Neural progenitor cell (in vitro differentiated cells): ENCODE results near the gene NTMT1. TPM values are rescaled to one million over a fixed set of nuclear protein-coding genes. Genes with fewer than 3 reads are reported as not detected.
A peak's percentile ranks its signal among the peaks of the same experiment; 100 is the strongest.

Experiments
- DNase-seq: peaks from one replicate; pipeline ENCODE4 v3.0.0-alpha.2; 2016; ENCODE audit warnings: low spot score
- H2AFZ ChIP-seq: fragments of 200-600 bp; sonication (generic); replicated peaks from 2 replicates; pipeline ENCODE4 v1.6.1; 2016; ENCODE audit warnings: antibody characterized with exemption
- H3F3A ChIP-seq: fragments of 200-600 bp; sonication (generic); 2 replicates; pipeline ENCODE4 v1.6.1; 2016; ENCODE audit warnings: antibody characterized with exemption, low read depth
- H3K27ac ChIP-seq: fragments of 200-600 bp; sonication (generic); 2 replicates; pipeline ENCODE4 v1.5.1; 2016; ENCODE audit warnings: mild to moderate bottlenecking
- H3K27me3 ChIP-seq: fragments of 200-600 bp; sonication (generic); 2 replicates; pipeline ENCODE4 v1.6.1; 2016; ENCODE audit warnings: mild to moderate bottlenecking, moderate library complexity
- H3K36me3 ChIP-seq: fragments of 200-600 bp; sonication (generic); 2 replicates; pipeline ENCODE4 v1.5.1; 2016
- H3K4me1 ChIP-seq: fragments of 200-600 bp; sonication (generic); 2 replicates; pipeline ENCODE4 v1.6.1; 2016; ENCODE audit warnings: mixed run types
- H3K4me2 ChIP-seq: fragments of 200-600 bp; sonication (generic); 2 replicates; pipeline ENCODE4 v1.6.1; 2016
- H3K4me3 ChIP-seq: fragments of 200-600 bp; sonication (generic); 2 replicates; pipeline ENCODE4 v1.5.1; 2016
- H3K79me2 ChIP-seq: fragments of 200-600 bp; sonication (generic); 2 replicates; pipeline ENCODE4 v1.6.1; 2016; ENCODE audit warnings: low read depth
- H3K9ac ChIP-seq: fragments of 200-600 bp; sonication (generic); 2 replicates; pipeline ENCODE4 v1.6.1; 2016
- H3K9me3 ChIP-seq: fragments of 200-600 bp; sonication (generic); 2 replicates; pipeline ENCODE4 v1.5.1; 2016; ENCODE audit warnings: low read depth
- H4K20me1 ChIP-seq: fragments of 200-600 bp; sonication (generic); 2 replicates; pipeline ENCODE4 v1.6.1; 2016; ENCODE audit warnings: low read depth
- H3K27ac Mint-ChIP-seq: 3 replicates; pipeline ENCODE4 v1.8.0; 2021; ENCODE audit warnings: mixed read lengths
- H3K27me3 Mint-ChIP-seq: 2 replicates; pipeline ENCODE4 v1.8.0; 2022; ENCODE audit warnings: low read depth, mild to moderate bottlenecking, inconsistent platforms, moderate library complexity, mixed read lengths; ENCODE audit not compliant: insufficient read depth
- H3K36me3 Mint-ChIP-seq: 3 replicates; pipeline ENCODE4 v1.8.0; 2021; ENCODE audit warnings: mixed read lengths
- H3K4me1 Mint-ChIP-seq: 3 replicates; pipeline ENCODE4 v1.8.0; 2021; ENCODE audit warnings: mixed read lengths
- H3K4me3 Mint-ChIP-seq: 3 replicates; pipeline ENCODE4 v1.8.0; 2021; ENCODE audit warnings: mild to moderate bottlenecking, moderate library complexity, mixed read lengths
- H3K9me3 Mint-ChIP-seq: 3 replicates; pipeline ENCODE4 v1.8.0; 2020; ENCODE audit warnings: mixed read lengths
- EZH2 ChIP-seq: fragments of 200-600 bp; sonication (generic); IDR thresholded peaks from 2 replicates; pipeline ENCODE4 v1.6.1; 2017; ENCODE audit warnings: antibody characterized with exemption, mild to moderate bottlenecking, moderate library complexity
- EZH2phosphoT487 ChIP-seq: fragments of 200-600 bp; sonication (generic); IDR thresholded peaks from 2 replicates; pipeline ENCODE4 v1.6.1; 2017; ENCODE audit warnings: antibody characterized with exemption
- total RNA-seq: library from RNA; depleted of rRNA; stranded (reverse); fragments of >200 nt; gene quantifications from 2 replicates; pipeline ENCODE4 v1.2.3, GENCODE V29; 2015; ENCODE audit warnings: low replicate concordance
- TF ChIP-seq, protein P1 (sequence below): fragments of 200-600 bp; sonication (generic); IDR thresholded peaks from 2 replicates; pipeline ENCODE4 v1.5.1; 2017; ENCODE audit warnings: antibody characterized with exemption, mild to moderate bottlenecking

NTMT1 gene, protein sequence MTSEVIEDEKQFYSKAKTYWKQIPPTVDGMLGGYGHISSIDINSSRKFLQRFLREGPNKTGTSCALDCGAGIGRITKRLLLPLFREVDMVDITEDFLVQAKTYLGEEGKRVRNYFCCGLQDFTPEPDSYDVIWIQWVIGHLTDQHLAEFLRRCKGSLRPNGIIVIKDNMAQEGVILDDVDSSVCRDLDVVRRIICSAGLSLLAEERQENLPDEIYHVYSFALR
- total RNA-seq: 22.2 and 29.8 TPM in 2 replicates

DNA sequence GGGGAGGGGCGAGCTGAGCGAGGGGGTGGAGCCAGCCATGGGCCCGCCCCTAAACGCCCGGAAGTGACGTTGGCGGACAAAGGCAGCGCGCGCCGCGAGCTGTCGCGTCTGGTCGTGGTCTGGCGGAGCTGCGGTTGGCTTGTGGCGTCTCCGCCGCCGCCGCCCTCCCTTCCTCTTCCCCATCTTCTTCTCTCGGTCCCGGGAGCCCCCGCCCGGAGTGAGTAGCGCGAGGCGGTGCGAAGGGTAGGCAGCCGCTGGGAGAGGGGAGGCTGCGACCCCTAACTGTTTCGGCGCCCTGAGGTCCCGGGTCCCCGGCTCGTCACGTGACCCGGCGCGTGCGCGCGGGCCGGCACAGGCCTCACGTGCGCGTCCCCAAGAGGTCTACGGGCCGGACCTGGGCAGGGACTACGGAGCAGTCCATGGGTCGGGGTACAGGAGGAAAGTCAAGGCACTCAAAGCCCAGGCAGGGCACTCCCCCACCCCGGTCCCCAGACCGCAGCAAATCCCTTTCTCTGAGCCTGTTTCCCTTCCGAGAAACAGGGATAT lies at the start of gene NTMT1:
NTMT1 (plus strand) TSS at position 85 of the 546 bp plus-strand sequence. CDS start 6,541 bp downstream, outside the sequence.
- peak within 1 kb of the TSS; percentile 72 for H3K4me3 ChIP-seq
- peaks cover 11% of the 10 kb centered on the region for H3K4me1 ChIP-seq
- peaks cover 9% of the 10 kb centered on the region for H3K27me3 ChIP-seq
- DNase-seq: peak; percentile 92
- peak within 1 kb of the TSS; percentile 98 for H3K4me2 ChIP-seq
- peaks cover 4% of the 10 kb centered on the region for H3K36me3 Mint-ChIP-seq
- no peak within 1 kb of the TSS for H3K27ac Mint-ChIP-seq
- H3K9me3 Mint-ChIP-seq: no peaks in the 10 kb centered on the region
- peak within 1 kb of the TSS; percentile 66 for H2AFZ ChIP-seq
- H3K9ac ChIP-seq: peak within 1 kb of the TSS; percentile 56
- H3K27me3 Mint-ChIP-seq: peaks cover 7% of the 10 kb centered on the region
- H3F3A ChIP-seq: peaks cover 2% of the 10 kb centered on the region
- peaks cover 52% of the 10 kb centered on the region for H3K79me2 ChIP-seq
- H3K9me3 ChIP-seq: no peaks in the 10 kb centered on the region
- H3K27ac ChIP-seq: no peak within 1 kb of the TSS
- H3K4me1 Mint-ChIP-seq: peaks cover 57% of the 10 kb centered on the region
- TF ChIP-seq EZH2phosphoT487: no peak
- TF ChIP-seq EZH2: no peak
- TF ChIP-seq, protein P1, sequence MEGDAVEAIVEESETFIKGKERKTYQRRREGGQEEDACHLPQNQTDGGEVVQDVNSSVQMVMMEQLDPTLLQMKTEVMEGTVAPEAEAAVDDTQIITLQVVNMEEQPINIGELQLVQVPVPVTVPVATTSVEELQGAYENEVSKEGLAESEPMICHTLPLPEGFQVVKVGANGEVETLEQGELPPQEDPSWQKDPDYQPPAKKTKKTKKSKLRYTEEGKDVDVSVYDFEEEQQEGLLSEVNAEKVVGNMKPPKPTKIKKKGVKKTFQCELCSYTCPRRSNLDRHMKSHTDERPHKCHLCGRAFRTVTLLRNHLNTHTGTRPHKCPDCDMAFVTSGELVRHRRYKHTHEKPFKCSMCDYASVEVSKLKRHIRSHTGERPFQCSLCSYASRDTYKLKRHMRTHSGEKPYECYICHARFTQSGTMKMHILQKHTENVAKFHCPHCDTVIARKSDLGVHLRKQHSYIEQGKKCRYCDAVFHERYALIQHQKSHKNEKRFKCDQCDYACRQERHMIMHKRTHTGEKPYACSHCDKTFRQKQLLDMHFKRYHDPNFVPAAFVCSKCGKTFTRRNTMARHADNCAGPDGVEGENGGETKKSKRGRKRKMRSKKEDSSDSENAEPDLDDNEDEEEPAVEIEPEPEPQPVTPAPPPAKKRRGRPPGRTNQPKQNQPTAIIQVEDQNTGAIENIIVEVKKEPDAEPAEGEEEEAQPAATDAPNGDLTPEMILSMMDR: no peak
- H3K36me3 ChIP-seq: no peaks in the 10 kb centered on the region
- H3K4me3 Mint-ChIP-seq: peak within 1 kb of the TSS; percentile 88
- peaks cover 51% of the 10 kb centered on the region for H4K20me1 ChIP-seq

DNA sequence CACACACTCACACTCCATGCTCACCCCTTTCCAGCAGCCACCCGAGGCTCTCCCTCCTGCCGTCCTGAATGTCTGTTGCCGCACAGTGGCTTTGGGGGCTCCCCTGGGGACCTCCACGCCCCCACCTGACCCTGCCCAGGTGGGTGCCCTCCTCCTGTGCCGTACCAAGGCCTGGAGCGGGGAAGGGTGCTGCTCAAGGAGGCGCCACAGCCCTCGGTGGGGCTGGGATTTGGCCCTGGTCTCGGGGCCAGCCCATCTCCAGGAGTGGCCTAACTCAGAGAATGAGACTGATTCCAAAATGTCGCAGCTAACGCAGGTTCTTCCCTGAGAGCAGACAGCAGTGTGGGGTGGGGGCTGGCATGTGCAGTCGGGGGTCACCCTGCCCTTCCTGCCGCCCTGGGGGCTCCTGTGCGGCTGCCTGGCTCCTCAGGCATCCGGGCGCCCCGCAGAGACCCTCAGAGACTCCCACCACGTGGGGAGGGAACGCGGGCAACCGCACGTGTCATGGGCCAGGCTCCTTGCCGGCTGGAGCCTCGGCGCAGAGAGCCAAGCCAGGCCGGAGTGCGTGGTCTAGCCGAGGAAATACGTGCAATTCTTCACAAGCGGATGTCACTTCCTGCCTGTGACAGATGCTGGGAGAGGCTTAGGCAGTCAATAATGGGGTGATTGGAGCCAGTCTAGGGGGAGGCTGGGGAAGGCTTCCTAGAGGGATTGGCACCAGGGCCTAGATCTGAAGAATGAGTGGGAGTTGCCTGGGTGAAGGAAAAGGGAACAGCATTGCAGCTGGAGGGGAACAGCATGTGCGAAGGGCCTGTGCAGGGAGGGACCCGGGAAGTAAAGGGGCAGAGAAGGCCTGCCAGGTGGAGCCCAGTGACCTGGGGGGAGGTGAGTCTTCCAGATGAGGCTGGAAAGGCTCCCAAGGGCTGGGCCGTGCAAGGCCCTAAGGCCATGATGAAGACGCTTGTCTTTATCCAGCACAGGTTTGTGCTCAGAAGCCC lies 49.1 kb upstream of the NTMT1 start:
- peaks cover 5% of the 10 kb centered on the region for H3K4me1 ChIP-seq
- no peaks in the 10 kb centered on the region for H3K79me2 ChIP-seq
- no peaks in the 10 kb centered on the region for H3K9me3 ChIP-seq
- no peaks in the 10 kb centered on the region for H4K20me1 ChIP-seq
- H3K4me3 ChIP-seq: no peak overlapping the region
- Mint-ChIP-seq H3K4me3 (peak overlapping the region; percentile 38), H3K36me3 (no peaks in the 10 kb centered on the region), H3K4me1 (peaks cover 38% of the 10 kb centered on the region), H3K27me3 (peaks cover 16% of the 10 kb centered on the region), H3K27ac (peak overlapping the region; percentile 46), H3K9me3 (peaks cover 7% of the 10 kb centered on the region)
- H2AFZ ChIP-seq: no peak overlapping the region
- no peak overlapping the region for H3K4me2 ChIP-seq
- no peaks in the 10 kb centered on the region for H3K36me3 ChIP-seq
- no peak for DNase-seq
- H3F3A ChIP-seq: no peaks in the 10 kb centered on the region
- H3K27ac ChIP-seq: no peak overlapping the region
- TF ChIP-seq EZH2phosphoT487: no peak
- TF ChIP-seq EZH2: no peak
- TF ChIP-seq, protein P1: no peak
- H3K9ac ChIP-seq: no peak overlapping the region
- H3K27me3 ChIP-seq: no peaks in the 10 kb centered on the region

DNA sequence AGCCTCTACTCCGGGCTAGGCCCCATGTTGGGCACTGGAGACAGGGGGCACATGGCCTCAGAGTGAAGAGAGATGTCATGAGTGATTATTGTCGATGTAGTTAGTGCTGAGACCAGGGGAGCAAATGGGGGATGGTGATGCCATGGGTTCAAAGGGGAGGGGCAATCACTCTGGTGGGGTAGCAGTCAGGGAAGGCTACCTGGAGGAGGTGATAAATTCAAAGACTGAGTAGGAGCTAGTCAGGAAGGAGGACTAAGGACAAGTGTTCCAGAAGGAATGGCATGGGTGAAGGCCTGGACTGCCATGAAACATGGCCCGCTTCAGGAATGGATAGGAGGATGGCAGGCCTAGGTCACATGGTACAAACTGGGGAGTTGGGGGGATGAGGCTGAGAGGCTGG lies 46.7 kb upstream of the NTMT1 start:
- Histone ChIP-seq H3K4me1 (peaks cover 5% of the 10 kb centered on the region), H3K27ac (no peak overlapping the region), H4K20me1 (no peaks in the 10 kb centered on the region), H3K27me3 (no peaks in the 10 kb centered on the region), H3K36me3 (no peaks in the 10 kb centered on the region), H3F3A (no peaks in the 10 kb centered on the region), H3K9me3 (no peaks in the 10 kb centered on the region), H3K9ac (no peak overlapping the region), H2AFZ (no peak overlapping the region), H3K4me3 (no peak overlapping the region), H3K4me2 (no peak overlapping the region), H3K79me2 (no peaks in the 10 kb centered on the region)
- TF ChIP-seq EZH2phosphoT487 (no peak), EZH2 (no peak)
- TF ChIP-seq, protein P1: no peak
- H3K27ac Mint-ChIP-seq: peak overlapping the region; percentile 18
- H3K27me3 Mint-ChIP-seq: peaks cover 25% of the 10 kb centered on the region
- no peaks in the 10 kb centered on the region for H3K9me3 Mint-ChIP-seq
- H3K36me3 Mint-ChIP-seq: no peaks in the 10 kb centered on the region
- peaks cover 46% of the 10 kb centered on the region for H3K4me1 Mint-ChIP-seq
- no peak overlapping the region for H3K4me3 Mint-ChIP-seq
- DNase-seq: no peak
